ENCODE results near the gene TTC32.

DNA sequence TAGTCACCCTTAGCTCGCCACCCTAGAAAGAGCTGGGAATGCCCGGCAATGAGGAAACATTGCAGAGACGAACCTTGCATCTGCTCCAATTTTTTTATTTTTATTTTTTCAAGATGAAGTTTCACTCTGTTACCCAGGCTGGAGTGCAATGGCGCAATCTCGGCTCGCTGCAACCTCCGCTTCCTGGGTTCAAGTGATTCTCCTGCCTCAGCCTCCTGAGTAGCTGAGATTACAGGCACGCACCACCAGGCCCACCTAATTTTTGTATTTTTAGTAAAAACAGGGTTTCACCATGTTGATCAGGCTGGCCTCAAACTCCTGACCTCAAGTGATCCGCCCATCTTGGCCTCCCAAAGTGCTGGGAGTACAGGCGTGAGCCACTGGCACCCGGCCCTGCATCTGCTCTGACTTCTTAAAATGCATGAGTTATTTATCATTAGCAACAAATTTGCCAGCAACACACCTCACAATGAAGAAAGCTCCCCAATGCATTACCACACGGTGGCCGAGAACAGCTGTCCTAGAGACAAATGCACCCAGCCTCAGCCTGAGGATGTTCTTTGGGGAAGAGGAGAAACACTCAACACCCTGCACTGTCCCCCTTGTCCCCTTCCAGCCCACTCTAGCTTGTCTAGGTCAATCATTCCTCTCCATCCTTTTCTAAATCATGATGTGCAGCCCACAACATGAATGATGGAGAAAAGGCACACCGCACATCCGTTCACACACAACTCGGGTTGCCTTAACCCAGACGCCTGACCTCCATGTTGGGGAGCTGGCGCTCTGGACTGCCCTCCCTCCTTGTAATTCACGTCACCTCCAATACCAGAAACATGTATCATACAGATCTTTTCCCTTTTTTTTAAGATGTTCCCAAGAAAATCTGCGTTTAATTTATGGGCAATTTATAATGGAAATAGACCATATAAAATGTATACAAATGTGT is 46.9 kb downstream of the TTC32 start:
- TF ChIP-seq, protein P1, sequence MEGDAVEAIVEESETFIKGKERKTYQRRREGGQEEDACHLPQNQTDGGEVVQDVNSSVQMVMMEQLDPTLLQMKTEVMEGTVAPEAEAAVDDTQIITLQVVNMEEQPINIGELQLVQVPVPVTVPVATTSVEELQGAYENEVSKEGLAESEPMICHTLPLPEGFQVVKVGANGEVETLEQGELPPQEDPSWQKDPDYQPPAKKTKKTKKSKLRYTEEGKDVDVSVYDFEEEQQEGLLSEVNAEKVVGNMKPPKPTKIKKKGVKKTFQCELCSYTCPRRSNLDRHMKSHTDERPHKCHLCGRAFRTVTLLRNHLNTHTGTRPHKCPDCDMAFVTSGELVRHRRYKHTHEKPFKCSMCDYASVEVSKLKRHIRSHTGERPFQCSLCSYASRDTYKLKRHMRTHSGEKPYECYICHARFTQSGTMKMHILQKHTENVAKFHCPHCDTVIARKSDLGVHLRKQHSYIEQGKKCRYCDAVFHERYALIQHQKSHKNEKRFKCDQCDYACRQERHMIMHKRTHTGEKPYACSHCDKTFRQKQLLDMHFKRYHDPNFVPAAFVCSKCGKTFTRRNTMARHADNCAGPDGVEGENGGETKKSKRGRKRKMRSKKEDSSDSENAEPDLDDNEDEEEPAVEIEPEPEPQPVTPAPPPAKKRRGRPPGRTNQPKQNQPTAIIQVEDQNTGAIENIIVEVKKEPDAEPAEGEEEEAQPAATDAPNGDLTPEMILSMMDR (IDR thresholded peaks at IDR 0.05; ENCODE audit: borderline replicate concordance, extremely low read depth, low read length, poor library complexity, severe bottlenecking): no peak
- no peak for TF ChIP-seq EZH2 (IDR thresholded peaks at IDR 0.05; ENCODE audit: borderline replicate concordance, low read depth, low read length, severe bottlenecking)
